HG03378 (cell line): ENCODE measurements around the gene FXYD1.
"Not testable (repeated sequence)": the region's sequence is repeated elsewhere in the genome, so short reads cannot be mapped to it uniquely, and the experiment has no call there.

Experiments
- ATAC-seq: cut with Tn5 transposase; IDR thresholded peaks from one replicate; pipeline ENCODE4 v1.9.1; 2021; ENCODE audit warnings: mild to moderate bottlenecking, moderate library complexity; ENCODE audit not compliant: unreplicated experiment

Gene FXYD1

GRCh38 chr19:35141837-35142605, 3.4 kb downstream of the FXYD1 start:
- no peak for ATAC-seq

- ATAC-seq: no peak
Measured at GRCh38 chr19:35142606-35143230, 4.1 kb downstream of the FXYD1 start.

- no peak for ATAC-seq
Measured at GRCh38 chr19:35143231-35143715, 4.6 kb downstream of the FXYD1 start, which contains the start of gene FXYD7. Gene FXYD7, plus strand, starts transcription at chr19:35143255. Its CDS starts 79 bp downstream, at chr19:35143334.

GRCh38 chr19:35143818-35144217, 5.2 kb downstream of the FXYD1 start:
- no peak for ATAC-seq

- ATAC-seq: no peak
Measured at GRCh38 chr19:35144259-35144599, 5.6 kb downstream of the FXYD1 start.

GRCh38 chr19:35144600-35145436, 6.2 kb downstream of the FXYD1 start:
- no peak for ATAC-seq

GRCh38 chr19:35146746-35147459, 8.3 kb downstream of the FXYD1 start:
- ATAC-seq: no peak

- no peak for ATAC-seq
Measured at GRCh38 chr19:35149463-35149862, 10.8 kb downstream of the FXYD1 start.

- no peak for ATAC-seq
Measured at GRCh38 chr19:35150445-35150844, 11.8 kb downstream of the FXYD1 start.

- no peak for ATAC-seq
Measured at GRCh38 chr19:35151273-35152065, 12.8 kb downstream of the FXYD1 start.

- not testable (repeated sequence) for ATAC-seq
Measured at GRCh38 chr19:35153129-35153522, 14.5 kb downstream of the FXYD1 start.

GRCh38 chr19:35153701-35154524, 15.3 kb downstream of the FXYD1 start:
- ATAC-seq: no peak

- no peak for ATAC-seq
Measured at GRCh38 chr19:35154525-35155406, 16.1 kb downstream of the FXYD1 start, which contains the start of gene FXYD5. Gene FXYD5, plus strand, starts transcription at chr19:35154735. Its CDS starts 816 bp downstream, at chr19:35155551.

- no peak for ATAC-seq
Measured at GRCh38 chr19:35155441-35155840, 16.8 kb downstream of the FXYD1 start.

- ATAC-seq: no peak
Measured at GRCh38 chr19:35155981-35156672, 17.5 kb downstream of the FXYD1 start.

GRCh38 chr19:35156673-35157014, 18.0 kb downstream of the FXYD1 start:
- ATAC-seq: no peak

- no peak for ATAC-seq
Measured at GRCh38 chr19:35157431-35157830, 18.8 kb downstream of the FXYD1 start.

GRCh38 chr19:35159606-35160005, 21.0 kb downstream of the FXYD1 start:
- no peak for ATAC-seq
